ENCODE data around the gene ACAP1. TPM values are rescaled to one million over a fixed set of nuclear protein-coding genes. Genes with fewer than 3 reads are reported as not detected.

Gene ACAP1
- total RNA-seq, 2 donors from 2014 or later, result 5.1 to 6.7 TPM

GRCh38 chr17:7292729-7293128, 43.6 kb upstream of the ACAP1 start:
- no peaks in the 10 kb centered on the region for H3K9me3 ChIP-seq
- no peaks in the 10 kb centered on the region for H3K36me3 ChIP-seq
- peak overlapping the region; percentile 78 to 81 for H3K27ac ChIP-seq
- H3K27me3 ChIP-seq, result peaks cover 0 to 8% of the 10 kb centered on the region in 2 donors
- H3K4me3 ChIP-seq, result no peak overlapping the region
- no peak for DNase-seq (ENCODE audit: low spot score)
- no peak for TF ChIP-seq CTCF (IDR thresholded peaks at IDR 0.05)
- H3K4me1 ChIP-seq, result peaks cover 0 to 69% of the 10 kb centered on the region in 2 donors

- no peak for TF ChIP-seq CTCF (IDR thresholded peaks at IDR 0.05)
- H3K4me1 ChIP-seq, result peaks cover 0 to 69% of the 10 kb centered on the region in 2 donors
- peak overlapping the region; percentile 78 to 81 for H3K27ac ChIP-seq
- no peak for DNase-seq (ENCODE audit: low spot score)
- no peaks in the 10 kb centered on the region for H3K36me3 ChIP-seq
- H3K9me3 ChIP-seq, result no peaks in the 10 kb centered on the region
- H3K4me3 ChIP-seq, result no peak overlapping the region
- H3K27me3 ChIP-seq, result peaks cover 0 to 8% of the 10 kb centered on the region in 2 donors
Observed at GRCh38 chr17:7293159-7293558, 43.2 kb upstream of the ACAP1 start.

GRCh38 chr17:7293816-7294613, 42.3 kb upstream of the ACAP1 start:
- Histone ChIP-seq H3K4me1 (peaks cover 0 to 69% of the 10 kb centered on the region in 2 donors), H3K27ac (peak overlapping the region; percentile 78 to 81), H3K4me3 (peak overlapping the region in 1 of 2 donors; percentile 43), H3K9me3 (no peaks in the 10 kb centered on the region), H3K27me3 (peaks cover 0 to 8% of the 10 kb centered on the region in 2 donors), H3K36me3 (no peaks in the 10 kb centered on the region)
- no peak for DNase-seq (ENCODE audit: low spot score)
- no peak for TF ChIP-seq CTCF (IDR thresholded peaks at IDR 0.05)

GRCh38 chr17:7294614-7295153, 41.6 kb upstream of the ACAP1 start, which contains the start of gene YBX2:
YBX2 (minus strand) TSS chr17:7294639; CDS start chr17:7294500, 139 bp downstream.
- H3K36me3 ChIP-seq, result no peaks in the 10 kb centered on the region
- H3K27me3 ChIP-seq, result peaks cover 0 to 8% of the 10 kb centered on the region in 2 donors
- peaks cover 0 to 69% of the 10 kb centered on the region in 2 donors for H3K4me1 ChIP-seq
- no peak for DNase-seq (ENCODE audit: low spot score)
- no peak for TF ChIP-seq CTCF (IDR thresholded peaks at IDR 0.05)
- H3K9me3 ChIP-seq, result no peaks in the 10 kb centered on the region
- peak within 1 kb of the TSS; percentile 78 to 81 for H3K27ac ChIP-seq
- H3K4me3 ChIP-seq, result peak within 1 kb of the TSS; percentile 13 to 43

- Histone ChIP-seq H3K36me3 (no peaks in the 10 kb centered on the region), H3K9me3 (no peaks in the 10 kb centered on the region), H3K4me1 (peaks cover 0 to 63% of the 10 kb centered on the region in 2 donors), H3K27me3 (peaks cover 0 to 8% of the 10 kb centered on the region in 2 donors), H3K4me3 (peak overlapping the region; percentile 13 to 43), H3K27ac (peak overlapping the region; percentile 78 to 81)
- TF ChIP-seq CTCF (IDR thresholded peaks at IDR 0.05), result no peak
- DNase-seq (ENCODE audit: low spot score), result no peak
Observed at GRCh38 chr17:7295230-7296180, 40.8 kb upstream of the ACAP1 start.

Data from right atrium auricular region (tissue), 2 donors.